K562 (cell line): ENCODE data around the gene TSPAN16. TPM values are rescaled to one million over a fixed set of nuclear protein-coding genes. Genes with fewer than 3 reads are reported as not detected.

Experiments
- ELK1 ChIP-seq: sonication (generic); formaldehyde crosslinking; IDR thresholded peaks from 2 replicates; pipeline ENCODE4 v1.8.1; 2022; ENCODE audit warnings: missing genetic modification reagents
- NKRF ChIP-seq: fragments of 450-650 bp; IDR thresholded peaks from 2 replicates; pipeline ENCODE4 v1.6.1; 2016; ENCODE audit warnings: borderline replicate concordance
- PATZ1 ChIP-seq: fragments of 250-450 bp; sonication (Bioruptor Pico); IDR thresholded peaks from 2 replicates; pipeline ENCODE4 v1.5.0; 2020; ENCODE audit warnings: mild to moderate bottlenecking, borderline replicate concordance
- RBFOX2 ChIP-seq: fragments of 200-400 bp; formaldehyde crosslinking; IDR thresholded peaks from 2 replicates; pipeline ENCODE4 v1.6.1; 2017; ENCODE audit warnings: low read depth, mild to moderate bottlenecking, low read length, moderate library complexity
- ZBTB9 ChIP-seq: fragments of 450-650 bp; formaldehyde crosslinking; IDR thresholded peaks from 2 replicates; pipeline ENCODE4 v1.4.0; 2020; ENCODE audit warnings: mild to moderate bottlenecking, moderate library complexity
- ZFP36 ChIP-seq: fragments of 150-350 bp; IDR thresholded peaks from 2 replicates; pipeline ENCODE4 v1.6.1; 2018; ENCODE audit warnings: low read length, low read depth; ENCODE audit not compliant: partially characterized antibody
- ZNF318 ChIP-seq, 2 experiments: fragments of 450-650 bp; IDR thresholded peaks; 2 replicates each; pipeline ENCODE4 v1.6.1; 2016; ENCODE audit warnings: mild to moderate bottlenecking in 2 of 2, borderline replicate concordance in 1 of 2, low read depth in 1 of 2, moderate library complexity in 1 of 2
- polyA plus RNA-seq, 8 experiments: library from polyadenylated mRNA; depleted of rRNA in 4 of 8; stranded (reverse) in 5 of 8; unstranded in 3 of 8; fragments of >200 nt; fragmentation: Nextera tagmentation in 2 of 8; fragmentation: Illumina TruSeq in 1 of 8; extraction: Ambion mirVana in 2 of 8; extraction: Trizol in 1 of 8; gene quantifications; 2 replicates each; pipeline versions ENCODE4 v1.2.1 to v1.2.3, GENCODE V29; 2011 to 2014; ENCODE audit warnings: inconsistent platforms in 1 of 8, missing spikeins in 1 of 8
- total RNA-seq, 7 experiments: library from RNA; depleted of rRNA in 6 of 7; stranded (reverse); fragments of >200 nt in 6 of 7; fragmentation: Illumina TruSeq in 2 of 7; extraction: Trizol in 2 of 7; gene quantifications; 2 replicates each; pipeline versions ENCODE4 v1.2.1 to v1.2.3, GENCODE V29; 2011 to 2021; ENCODE audit warnings: low replicate concordance in 1 of 7

The TSPAN16 gene
- total and polyA plus RNA-seq, 9 of the 15 experiments (the other 6 are each of a cell fraction or from before 2014, with no cell fraction given): not detected

- TF ChIP-seq ZNF318 (IDR thresholded peaks at IDR 0.05; ENCODE audit: borderline replicate concordance in 1 of 2, low read depth in 1 of 2): no peak
- peak; percentile 47 for TF ChIP-seq RBFOX2
- TF ChIP-seq ELK1 (CRISPR knock-in tag): no peak
- TF ChIP-seq ZFP36: peak; percentile 99
- TF ChIP-seq ZBTB9 (CRISPR knock-in tag): no peak
- TF ChIP-seq PATZ1 (CRISPR knock-in tag): no peak
- TF ChIP-seq NKRF: no peak
Observed at GRCh38 chr19:11261971-11262839, 33.8 kb upstream of the TSPAN16 start, which contains the start of gene DOCK6 (continued).
